Inflammatory macrophage treated with lipopolysaccharide for 1 hour (primary cell): ENCODE measurements around the gene MAN1C1.

Experiments used
- DNase-seq, 2 donors: peaks; one replicate each; pipeline ENCODE4 v3.0.0-alpha.2; 2020 to 2022

Gene MAN1C1

DNA sequence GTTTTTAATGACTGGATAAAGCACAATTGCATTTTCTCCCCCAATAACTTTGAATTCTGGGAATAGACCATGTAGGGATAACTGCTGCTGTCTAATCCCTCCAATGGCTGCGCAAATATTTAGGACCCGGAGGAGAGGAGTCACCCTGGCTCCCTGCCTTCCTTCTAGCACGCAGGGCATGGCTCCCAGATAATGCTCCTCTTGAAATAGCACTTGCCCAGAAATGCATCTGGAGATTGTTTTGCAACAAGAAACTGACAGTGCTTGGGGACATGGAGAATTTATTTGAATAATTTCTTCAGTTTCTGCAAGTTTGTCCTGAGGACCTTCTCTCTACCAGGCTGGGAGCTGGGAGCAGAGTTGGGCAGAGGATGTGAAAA lies 83.5 kb downstream of the MAN1C1 start:
- no peak for DNase-seq

DNA sequence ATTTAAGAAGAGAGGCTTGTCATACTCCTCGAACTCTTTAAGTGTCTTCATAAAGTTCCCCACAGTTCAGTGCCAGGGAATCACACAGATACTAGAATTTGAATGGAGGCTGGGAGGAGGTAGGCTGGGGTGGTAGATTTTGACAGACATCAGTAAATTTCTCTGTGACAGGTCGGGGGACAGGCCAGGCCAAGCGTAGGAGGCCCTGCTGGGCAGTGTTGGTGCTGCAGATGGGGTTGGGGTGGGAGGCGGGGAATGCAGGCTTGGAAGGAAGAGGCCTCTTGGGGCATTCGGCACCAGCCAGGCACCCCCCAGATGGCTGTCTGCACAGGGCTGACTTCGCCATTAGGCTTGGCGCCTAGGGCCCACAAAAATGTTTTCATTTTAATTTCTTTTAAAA lies 84.0 kb downstream of the MAN1C1 start:
- no peak for DNase-seq

DNA sequence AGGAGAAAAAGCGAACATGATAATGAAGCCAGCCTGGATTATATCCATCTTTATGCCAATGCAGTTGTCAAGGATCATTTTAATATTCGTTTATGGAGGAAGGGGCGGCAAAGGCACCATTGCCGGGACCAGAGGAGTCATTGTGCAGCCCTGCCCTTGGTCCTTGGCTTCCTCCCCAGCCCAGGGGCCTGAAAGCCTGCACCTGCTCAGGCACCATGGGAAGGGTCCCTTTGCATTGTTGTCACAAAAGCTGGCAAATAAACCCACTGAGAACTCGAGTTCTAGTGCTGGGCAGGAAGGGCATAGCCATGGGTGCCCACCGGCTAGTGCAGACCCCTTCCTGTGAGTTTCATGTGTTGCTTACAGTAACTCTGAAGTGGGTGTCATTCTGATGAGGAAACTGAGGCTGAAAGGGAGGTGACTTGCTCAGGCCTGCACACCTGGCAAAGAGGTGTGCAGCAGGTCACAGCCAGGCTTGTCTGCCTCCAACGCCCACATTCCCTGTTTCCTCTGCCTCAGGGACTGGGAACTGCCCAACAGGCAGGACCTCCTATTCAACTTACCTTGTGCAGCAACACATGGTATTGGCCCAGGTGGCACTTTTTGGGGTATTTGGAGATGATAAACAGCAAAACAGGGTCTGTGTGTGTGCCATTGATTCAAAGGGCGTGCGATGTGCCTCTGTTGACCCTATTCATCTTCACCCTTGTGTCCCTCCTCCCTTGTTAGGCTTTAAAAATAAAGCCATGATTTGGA lies 84.6 kb downstream of the MAN1C1 start:
- no peak for DNase-seq

DNA sequence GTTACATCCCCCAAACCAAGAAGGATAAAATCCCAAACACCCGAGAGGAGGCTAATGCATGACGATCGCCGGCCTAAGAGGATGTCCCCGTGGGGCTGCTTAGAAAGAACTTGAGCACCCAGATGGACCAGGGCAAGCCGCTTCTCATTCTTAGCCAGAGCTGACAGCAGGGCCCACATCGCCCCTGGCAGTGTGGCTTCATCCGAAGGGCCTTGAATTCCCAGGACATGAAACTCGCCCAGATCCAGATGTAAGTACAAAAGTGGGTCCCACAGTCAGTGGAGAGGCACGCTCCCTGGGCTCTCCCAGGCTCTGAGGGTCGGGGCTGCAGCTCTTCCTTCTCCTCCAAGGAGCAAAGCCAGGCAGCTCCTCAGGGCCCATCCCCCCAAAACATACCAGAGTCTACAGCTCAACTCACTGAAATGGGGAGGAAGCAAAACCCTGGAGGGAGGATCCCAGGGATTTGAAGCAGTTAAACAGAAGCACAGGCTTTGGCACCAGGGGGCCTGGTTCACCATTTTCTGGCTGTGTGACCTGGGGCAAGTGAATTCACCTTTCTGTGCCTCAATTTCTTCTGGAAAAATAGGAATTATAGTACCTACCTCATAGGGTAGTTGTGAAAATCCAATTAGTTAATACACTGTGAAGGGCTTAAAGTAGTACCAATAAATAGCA lies 85.6 kb downstream of the MAN1C1 start:
- no peak for DNase-seq

DNA sequence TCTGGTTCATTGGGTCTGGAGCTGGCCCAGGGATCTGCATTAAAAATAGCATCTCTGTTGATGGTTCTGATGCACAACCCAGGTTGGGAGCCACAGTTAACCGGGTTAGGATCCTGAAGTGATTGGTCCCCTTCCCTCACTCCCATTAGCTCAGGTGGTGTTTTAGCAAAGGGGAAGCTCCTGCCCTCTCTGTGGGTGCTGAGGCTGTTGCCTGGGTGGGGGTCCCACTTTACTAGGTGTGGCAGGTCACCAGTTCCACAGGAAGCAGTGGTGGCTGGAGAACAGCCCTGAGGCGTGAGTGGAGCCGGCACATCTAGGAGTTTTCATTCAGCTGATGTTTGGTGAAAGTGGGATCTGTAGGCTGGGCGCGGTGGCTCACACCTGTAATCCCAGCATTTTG lies 86.5 kb downstream of the MAN1C1 start:
- DNase-seq: no peak

DNA sequence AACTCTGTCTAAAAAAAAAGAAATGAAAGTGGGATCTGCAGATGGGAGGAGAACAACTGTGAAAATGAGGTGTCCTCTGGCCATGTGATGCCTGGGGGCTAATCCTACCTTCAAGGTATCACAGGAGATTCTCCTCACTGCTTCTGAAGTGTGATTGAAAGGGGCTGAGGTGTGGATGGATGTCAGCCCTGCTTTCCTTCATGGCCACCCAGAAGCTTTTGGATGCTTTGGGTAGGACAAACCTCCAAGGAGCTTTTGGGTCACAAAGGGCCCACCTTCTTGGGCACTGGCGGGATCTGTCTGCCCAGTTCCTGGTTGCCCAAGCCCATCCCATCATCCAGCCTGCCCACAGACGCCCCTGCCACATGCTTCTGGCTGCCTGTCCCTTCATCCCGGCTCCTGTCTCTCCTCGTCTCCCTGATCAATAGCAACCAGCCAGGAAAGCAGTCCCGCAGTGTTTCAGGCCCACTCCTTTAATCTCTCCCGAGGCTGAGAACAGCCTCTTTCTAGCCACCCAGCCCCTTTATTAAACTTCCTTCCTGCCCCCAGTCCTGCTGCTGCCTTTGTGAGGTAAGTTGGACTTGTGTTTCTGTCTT lies 87.2 kb downstream of the MAN1C1 start:
- DNase-seq: no peak

DNA sequence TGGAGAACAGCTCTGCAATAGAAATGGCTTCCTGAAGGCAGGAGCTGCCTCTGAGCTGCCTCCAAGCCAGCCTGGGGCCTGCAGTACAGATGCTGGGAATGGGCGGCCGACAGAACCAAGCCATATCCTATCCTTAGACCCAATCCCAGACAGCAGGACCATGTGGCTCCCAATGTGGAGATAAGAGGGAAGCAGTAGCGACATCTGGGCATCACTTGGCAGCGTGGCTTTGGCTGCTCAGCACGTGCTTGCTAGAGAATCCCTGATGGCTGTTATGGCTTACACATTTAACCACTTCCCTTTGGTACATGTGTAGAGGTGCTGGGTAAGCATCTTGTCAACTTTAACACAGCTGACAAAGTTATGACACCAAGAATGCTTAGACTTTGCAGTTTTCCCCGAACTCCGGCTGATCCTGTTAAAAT lies 87.7 kb downstream of the MAN1C1 start:
- DNase-seq: peak in 1 of 2 donors; percentile 24

DNA sequence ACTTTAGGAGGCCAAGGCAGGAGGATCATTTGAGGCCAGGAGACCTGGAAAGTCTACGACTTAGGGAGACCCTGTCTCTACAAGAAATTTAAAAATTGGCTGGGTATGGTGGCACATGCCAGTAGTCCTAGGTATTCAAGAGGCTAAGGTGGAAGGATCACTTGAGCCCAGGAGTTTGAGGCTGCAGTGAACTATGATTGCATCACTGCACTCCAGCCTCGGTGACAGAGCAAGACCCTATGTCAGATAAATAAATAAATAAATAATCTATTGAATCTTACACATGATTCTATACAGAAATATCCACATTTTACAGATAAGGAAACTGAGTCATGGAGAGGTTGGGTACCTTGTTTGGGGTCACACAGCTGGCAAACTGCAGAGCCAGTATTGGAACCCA lies 89.1 kb downstream of the MAN1C1 start:
- no peak for DNase-seq

DNA sequence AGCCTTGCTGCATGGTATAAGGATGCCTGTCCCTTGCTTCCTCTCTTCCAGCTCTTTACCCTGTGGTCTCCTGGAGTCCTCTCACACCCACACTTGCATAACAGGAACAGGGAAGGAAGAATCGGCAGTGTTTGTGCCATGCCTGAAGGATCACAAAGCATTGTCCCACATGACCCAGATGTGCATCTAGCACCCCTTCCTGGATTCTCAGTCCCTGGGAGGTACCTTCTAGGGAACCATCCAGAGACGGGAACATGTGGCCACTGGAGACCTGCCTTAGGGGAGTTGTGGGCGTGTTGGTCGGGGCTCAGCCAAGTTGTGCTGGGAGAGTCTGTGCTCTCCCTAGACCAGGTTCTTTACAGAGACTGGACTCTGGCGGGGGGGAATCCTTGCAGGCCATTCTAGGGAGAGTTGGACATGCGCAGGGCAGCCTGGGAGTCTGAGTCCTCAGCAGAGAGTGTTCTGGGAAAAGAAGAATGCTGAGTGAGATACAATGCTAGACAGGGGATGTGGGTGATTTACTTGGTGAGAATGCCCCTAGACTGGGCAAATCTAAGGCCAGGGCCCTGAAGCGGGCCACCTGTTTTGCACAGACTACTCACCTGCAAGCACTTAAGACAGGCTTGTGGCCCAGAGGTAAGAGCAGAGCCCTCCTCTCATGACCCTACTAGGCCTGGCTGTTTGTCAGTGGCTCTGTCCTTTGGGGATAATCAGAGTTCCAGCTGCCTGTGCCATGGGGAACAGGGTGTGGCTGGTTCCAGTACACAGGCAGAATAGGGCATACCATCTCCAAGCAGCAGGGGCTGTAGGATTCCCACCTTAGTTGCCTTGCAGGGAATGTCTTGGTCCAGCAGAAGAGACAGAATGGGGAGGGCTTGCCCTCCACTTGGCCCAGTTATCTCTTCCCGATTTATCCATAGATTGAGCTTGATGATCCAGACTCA lies 89.8 kb downstream of the MAN1C1 start:
- DNase-seq: peak in 1 of 2 donors; percentile 22

DNA sequence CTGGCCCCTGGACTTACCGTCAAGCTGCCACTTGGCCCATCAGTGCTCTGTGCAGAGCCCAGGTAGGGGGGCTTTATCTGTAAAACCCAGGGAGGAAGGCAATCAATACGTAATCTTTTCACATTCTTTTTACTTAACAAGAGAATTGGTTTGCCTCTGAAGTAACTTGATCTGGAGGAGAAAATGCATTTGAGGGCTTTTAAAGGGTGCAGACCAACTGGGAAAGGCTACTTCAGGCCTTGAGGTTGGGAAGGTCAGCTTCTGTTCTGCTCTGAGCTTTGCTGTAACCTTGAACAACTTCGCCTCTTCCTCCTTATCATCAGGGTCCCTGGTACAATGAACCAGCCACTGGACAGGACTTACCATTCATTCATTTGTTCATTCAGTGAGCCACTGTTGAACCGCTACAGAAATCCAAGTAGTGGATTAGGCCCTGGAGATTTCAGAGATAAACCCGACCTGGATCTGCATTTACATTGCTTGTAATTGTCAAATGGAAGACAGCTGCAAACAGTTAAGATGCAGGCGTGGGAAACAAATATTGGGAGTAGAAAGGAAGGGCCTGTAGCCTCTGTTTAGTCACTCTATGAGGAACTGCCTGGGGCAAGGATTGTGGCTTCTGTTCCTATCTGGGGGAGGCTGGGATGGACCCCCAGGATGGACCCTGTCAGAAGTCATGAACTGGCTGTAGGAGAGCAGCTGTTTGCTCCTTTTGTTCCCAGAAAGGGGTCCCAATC lies 90.9 kb downstream of the MAN1C1 start:
- DNase-seq: no peak

DNA sequence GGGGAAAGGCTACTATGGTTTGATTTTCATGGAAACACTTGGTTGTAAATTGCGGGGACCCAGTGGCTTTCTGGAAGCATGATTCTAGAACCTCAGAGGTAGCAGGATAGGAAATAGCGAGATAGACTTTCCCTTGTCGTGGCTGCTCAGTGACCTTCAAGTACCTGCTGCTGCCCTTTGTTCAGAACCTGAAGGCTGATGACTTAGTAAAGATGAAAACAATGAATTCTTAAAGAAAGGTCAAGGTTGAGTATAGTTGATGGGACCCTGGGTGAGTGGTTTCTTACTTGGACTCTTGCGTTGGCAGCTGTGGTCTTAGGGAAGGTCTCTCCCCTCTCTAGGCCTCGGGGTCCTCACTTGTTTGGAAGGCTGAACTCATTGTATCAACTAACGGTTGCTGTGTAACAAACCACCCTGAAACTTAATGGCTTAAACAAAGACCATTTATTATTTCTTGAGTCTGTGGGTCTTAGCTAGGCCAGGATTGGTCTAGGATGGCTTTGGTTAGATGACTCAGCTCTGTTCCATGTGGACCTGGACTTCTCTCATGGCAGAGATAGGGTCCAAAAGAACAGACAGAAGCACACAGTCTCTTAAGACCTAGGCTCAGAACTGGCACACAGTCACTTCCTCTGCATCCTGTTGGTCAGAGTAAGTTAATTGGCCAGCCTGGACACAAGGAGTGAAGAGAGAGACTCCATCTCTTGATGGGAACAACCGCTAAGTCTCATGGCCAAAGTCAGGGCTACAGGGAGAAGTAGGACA lies 94.2 kb downstream of the MAN1C1 start:
- DNase-seq: no peak

DNA sequence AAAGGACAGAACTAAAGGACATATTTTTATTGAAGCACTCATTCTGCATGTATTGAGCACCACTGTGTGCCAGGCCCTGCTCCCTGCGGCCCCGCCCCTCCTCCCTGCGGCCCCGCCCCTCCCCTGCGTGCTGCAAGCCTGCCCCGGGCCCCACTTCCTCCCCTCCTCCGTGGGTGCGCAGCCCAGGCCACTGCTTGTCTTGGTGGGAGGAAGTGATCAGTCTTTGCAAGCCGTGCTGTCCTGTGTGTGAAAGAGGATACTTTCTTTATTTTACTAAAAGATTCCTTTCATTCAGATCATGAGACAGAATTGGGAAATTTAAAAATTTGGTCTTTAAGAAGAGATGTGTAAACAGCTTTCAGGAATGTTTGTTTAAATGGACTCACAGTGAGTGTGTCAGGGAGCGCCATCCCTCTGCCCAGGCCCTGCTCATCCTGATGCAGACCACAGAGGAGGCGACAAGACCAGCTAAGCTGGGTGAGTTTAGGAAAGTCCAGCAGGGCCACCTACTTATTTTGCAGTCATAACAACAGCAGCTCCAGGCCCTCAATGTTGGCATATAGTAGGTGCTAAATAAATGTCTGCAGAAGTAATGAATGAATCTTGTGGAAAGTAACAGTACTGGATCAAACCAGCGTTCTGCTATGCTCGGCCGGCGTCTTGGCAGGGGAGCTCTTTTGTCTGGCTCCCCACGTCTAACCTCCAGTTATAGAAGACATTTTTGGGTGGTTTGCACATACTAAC lies 95.1 kb downstream of the MAN1C1 start:
- DNase-seq: peak; percentile 60 to 61

DNA sequence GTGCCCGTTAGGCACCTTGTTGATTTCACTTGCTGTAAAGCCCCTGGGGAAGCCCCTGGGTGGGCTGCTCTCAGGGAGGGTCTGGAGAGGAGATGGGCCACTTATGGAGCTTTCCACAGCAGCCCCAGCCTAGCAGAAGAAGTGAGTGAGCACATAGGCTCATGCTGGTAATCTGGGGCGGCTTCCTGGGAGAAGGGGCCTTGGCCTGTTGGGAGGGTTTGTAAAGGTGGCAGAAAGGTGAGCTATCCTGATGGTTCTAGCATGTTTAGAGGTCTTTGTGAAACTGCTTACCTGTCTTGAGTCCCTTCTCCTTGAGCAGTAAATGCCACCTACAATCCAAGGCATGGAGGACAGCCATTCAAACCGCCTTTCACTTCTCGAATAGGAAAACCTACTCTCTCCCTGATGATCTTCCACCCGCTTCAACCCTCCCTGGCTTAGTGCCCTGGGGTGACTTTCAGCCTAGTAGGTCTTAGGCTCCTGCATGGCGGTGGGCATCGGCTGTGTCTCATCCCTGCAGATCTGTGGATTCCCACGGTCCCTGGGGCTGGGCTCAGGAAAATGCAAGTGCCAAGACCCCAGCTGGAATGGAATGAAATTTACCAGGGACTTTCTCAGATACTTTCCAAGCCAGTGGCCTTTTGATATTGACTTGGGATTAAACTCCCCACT lies 95.8 kb downstream of the MAN1C1 start:
- DNase-seq: no peak

DNA sequence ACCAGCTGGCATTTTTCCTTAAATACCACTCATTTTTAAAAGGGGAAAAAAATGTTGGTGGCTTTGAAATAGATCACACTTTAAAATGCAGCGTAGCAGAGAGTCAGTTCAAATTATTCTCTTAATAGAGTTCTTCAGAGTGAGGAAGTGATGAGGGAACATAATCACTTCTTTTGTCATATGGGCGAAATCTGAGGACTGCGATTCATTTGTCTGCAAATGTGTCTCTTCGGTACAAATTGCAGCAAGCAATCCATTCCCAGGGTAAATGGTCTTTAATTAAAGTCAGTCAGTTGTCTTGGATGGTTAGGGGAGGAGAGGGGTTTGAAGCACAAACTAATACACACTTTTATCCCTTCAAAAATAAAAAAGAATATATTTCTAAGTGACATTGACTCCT lies 97.4 kb downstream of the MAN1C1 start:
- DNase-seq: no peak

DNA sequence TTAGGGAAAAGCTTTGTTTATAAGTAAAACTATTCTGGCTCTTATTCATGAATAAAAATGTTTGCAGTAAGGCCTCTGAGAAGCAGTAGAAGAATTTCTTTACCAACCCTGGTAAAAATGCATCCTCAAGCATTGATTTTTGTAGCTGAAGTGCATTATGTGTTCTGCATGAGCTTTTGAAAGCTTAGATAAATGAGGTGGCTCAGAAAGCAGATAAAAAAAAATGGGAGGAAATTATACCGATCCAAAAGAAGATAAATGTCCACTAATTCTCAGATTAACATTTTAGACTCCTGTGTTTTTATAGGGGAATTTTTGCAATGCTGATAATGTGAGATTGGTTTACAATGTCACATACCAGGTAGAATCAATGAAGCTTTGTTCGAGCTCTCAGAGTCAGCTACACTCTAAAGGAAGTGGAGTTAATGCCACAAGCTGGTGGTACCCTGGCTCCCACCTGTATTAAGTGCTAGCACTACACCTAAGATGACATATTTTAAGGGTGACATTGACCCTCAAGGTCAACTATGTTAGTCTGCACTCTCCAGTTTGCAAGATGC lies 97.9 kb downstream of the MAN1C1 start:
- no peak for DNase-seq

DNA sequence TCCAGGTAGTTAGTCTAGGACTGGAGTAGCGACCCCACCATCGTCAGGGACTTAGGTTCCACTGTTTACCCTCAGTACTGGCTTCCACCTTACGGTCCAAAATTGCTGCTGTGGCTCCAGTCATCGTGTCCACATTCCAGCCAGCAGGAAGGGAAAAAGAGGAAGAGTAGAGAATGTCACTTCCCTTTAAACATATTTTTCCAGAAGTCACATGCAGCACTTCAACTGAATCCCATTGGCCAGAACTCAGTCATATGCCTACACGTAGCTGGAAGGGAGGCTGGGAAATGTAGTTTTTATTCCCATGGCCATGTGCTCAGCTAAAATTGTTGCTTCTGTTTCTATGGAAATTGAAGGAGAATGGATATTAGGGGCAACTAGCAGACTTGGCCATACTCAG lies 99.3 kb downstream of the MAN1C1 start:
- peak; percentile 54 to 64 for DNase-seq

DNA sequence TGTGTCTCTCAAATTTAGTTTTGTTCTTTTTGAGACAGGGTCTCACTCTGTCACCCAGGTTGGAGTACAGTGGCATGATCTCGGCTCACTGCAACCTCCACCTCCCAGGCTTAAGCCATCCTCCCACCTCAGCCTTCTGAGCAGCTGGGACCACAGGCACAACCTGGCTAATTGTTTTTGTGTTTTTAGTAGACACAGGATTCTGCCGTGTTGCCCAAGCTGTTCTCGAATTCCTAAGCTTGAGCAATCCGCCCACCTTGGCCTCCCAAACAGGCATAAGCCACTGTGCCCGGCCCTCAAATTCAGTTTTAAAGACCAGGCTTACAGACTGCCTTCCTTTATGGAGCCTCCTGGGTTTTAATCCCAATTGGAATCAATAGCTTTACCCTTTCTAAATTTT lies 99.7 kb downstream of the MAN1C1 start:
- no peak for DNase-seq

DNA sequence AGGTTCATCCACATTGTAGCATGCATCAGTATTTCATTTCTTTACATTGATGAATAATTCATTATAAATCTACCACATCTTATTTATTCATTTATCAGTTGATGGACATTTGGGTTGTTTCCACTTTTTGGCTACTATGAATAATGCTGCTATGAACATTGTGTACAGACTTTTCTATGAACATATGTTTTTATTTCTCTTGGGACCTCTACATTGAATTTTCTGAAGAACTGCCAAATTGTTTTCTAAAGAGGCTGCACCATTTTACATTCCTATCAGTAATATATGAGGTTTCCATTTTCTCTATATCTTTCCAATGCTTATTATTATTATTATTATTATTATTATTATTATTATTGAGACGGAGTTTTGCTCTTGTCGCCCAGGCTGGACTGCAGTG lies 102.1 kb downstream of the MAN1C1 start:
- DNase-seq: no peak

DNA sequence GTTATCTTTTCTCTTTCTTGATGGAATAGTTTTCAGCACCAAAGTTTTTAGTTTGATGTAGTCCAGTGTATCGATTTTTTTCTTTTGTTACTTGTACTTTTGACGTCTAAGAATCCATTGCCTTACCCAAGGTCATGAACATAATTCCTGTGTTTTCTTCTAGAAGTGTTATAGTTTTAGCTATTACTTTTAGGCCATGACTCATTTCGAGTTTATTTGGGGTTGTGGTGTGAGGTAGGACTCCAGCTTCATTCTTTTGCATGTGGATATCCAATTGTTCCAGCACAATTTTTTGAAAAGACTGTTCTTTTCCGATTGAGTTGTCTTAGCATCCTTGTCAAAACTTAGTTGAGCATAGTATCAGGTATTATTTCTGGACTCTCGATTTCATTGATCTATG lies 104.0 kb downstream of the MAN1C1 start:
- no peak for DNase-seq
